HG03378 (cell line): ENCODE results near the gene NXNL1.
"Not testable (repeated sequence)": the region's sequence is repeated elsewhere in the genome, so short reads cannot be mapped to it uniquely, and the experiment has no call there.

Experiments
- ATAC-seq: cut with Tn5 transposase; IDR thresholded peaks from one replicate; pipeline ENCODE4 v1.9.1; 2021; ENCODE audit warnings: mild to moderate bottlenecking, moderate library complexity; ENCODE audit not compliant: unreplicated experiment

The NXNL1 gene

GRCh38 chr19:17460372-17461230, at the start of gene NXNL1:
TSS of gene NXNL1 (minus strand) at chr19:17460926. CDS start at chr19:17460869, 57 bp downstream.
- ATAC-seq = no peak

- ATAC-seq = not testable (repeated sequence)
Observed at GRCh38 chr19:17508558-17508933, 47.8 kb upstream of the NXNL1 start.

GRCh38 chr19:17506745-17507144, 46.0 kb upstream of the NXNL1 start:
- ATAC-seq = no peak

GRCh38 chr19:17505223-17505622, 44.5 kb upstream of the NXNL1 start:
- no peak for ATAC-seq

GRCh38 chr19:17504456-17504855, 43.7 kb upstream of the NXNL1 start:
- ATAC-seq = no peak

- ATAC-seq = no peak
Observed at GRCh38 chr19:17504030-17504429, 43.3 kb upstream of the NXNL1 start.

- no peak for ATAC-seq
Observed at GRCh38 chr19:17503240-17503639, 42.5 kb upstream of the NXNL1 start.

GRCh38 chr19:17500447-17501198, 39.9 kb upstream of the NXNL1 start:
- ATAC-seq = no peak

DNA sequence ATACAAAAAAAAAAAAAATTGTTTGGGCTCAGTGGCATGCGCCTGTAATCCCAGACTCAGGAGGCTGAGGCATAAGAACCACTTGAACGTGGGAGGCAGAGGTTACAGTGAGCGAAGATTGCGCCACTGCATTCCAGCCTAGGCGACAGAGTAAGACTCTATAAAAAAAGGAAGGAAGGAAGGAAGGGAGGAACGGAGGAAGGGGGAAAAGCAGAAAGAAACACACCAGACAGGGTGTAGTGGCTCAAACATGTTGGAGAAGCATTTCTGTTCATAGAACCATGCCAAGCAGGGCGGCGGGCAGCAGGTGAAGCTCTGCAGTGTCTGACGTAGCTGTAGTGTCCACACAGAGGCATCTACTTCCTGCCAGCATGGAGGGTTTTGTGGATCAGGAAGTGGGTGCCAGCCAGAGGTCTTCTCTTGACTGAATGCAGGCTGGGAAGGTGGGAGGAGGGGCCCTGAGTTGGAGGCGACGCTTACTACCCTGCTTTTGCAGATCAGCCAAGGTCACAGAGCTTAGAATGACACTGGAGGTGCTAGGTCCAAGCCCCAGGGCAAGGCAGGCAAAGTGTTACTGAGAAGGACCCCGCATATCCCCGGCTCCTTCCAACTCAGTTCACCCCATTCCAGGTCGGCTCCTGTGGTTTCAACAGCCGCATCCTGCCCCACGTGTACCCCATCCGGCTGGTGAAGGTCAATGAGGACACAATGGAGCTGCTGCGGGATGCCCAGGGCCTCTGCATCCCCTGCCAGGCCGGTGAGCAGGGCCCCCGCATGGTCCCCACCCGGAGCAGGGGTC, 39.1 kb upstream of the NXNL1 start:
- ATAC-seq = no peak

- not testable (repeated sequence) for ATAC-seq
Observed at GRCh38 chr19:17499025-17499424, 38.3 kb upstream of the NXNL1 start.

DNA sequence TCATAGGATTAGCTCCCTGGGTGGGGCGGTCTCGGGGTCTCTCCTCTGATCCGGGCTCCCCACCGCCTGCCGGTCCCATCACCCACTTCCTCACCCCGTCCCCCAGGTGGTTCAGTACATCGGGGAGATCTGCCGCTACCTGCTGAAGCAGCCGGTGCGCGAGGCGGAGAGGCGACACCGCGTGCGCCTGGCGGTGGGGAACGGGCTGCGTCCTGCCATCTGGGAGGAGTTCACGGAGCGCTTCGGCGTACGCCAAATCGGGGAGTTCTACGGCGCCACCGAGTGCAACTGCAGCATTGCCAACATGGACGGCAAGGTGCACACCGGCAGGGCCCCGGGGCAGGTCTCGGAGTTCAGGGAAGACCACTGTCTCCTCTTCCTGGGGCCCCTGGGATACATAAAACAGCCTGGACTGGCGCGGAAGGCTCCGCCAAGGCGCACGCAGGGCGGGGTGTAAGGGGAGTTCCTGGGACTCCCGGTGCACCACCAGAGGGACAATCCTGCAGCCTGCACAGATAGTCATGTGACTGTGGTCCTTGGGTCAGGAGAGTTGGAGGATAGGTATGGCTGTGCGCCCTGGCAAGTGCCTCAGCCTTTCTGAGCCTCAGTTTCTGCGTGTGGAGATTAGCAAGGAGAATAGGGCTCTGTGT, 36.5 kb upstream of the NXNL1 start:
- ATAC-seq = no peak

DNA sequence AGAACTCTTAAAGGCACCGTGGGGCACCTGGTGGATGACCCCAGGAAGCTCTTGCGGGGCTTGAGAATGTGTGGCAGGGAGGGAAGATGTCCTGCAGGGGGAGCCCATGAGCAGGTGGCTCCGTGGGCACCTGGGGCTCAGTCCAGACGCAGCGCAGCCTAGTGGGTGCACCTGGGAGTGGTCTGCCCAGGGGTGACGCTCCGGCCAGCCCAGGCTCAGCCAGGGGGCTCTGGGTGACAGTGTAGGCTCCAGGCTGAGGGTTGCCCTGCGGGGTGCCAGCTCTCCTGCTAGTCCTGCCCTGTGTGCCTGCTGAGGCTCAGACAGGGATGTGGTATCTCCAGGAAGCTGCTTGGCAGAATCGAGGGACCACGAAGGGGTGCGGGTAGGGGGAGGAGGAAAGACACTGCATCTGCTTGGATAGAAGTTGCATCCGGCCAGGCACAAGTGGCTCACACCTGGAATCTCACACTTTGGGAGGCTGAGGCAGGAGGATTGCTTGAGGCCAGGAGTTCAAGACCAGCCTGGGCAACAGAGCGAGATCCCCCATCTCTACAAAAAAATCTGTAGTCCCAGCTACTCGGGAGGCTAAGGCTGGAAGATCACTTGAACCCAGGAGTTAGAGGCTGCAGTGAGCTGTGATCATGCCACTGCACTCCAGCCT, 35.7 kb upstream of the NXNL1 start:
- ATAC-seq = no peak

GRCh38 chr19:17495639-17496296, 35.0 kb upstream of the NXNL1 start:
- ATAC-seq = no peak

DNA sequence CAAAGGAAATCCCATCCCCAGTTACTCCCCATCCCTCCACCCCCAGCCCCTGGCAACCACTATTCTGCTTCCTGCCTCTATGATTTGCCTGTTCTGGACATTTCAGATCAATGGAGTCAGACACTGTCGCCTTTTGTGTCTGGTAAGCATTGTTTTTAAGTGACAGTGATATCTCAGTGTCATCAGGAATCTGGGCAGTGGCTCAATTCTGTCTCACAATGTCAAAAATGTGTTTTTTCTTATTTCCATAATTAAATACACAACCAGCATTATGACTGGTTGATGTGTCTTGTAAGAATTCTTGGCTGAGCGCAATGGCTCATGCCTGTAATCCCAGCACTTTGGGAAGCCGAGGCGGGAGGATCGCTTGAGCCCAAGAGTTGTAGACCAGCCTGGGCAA, 30.6 kb upstream of the NXNL1 start:
- no peak for ATAC-seq

DNA sequence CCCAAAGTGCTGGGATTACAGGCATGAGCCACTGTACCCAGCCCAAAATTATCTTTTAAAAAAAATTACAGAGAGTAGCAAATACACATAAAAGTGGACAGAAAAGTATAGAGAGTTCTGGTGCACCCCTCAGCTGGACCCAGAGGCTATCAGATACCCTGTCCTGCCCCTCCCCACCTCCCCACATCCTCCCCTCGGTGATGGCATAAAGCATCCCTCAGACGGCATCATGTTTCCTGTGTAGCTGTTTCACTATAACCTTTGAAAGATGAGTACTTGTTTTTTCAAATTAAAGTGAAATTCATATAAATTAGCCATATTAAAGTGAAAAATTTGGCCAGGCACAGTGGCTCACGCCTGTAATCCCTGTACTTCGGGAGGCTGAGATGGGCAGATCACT, 29.7 kb upstream of the NXNL1 start:
- no peak for ATAC-seq

- ATAC-seq = no peak
Observed at GRCh38 chr19:17489392-17490030, 28.8 kb upstream of the NXNL1 start.

GRCh38 chr19:17488593-17489391, 28.1 kb upstream of the NXNL1 start:
- ATAC-seq = no peak

GRCh38 chr19:17487284-17488121, 26.8 kb upstream of the NXNL1 start:
- ATAC-seq = no peak
